Thoracic aorta (tissue), 2 donors: ENCODE measurements around the gene PGC. TPM values are rescaled to one million over a fixed set of nuclear protein-coding genes. Genes with fewer than 3 reads are reported as not detected.

ENCODE experiments used
- ATAC-seq: fragments of 150-250 bp; one replicate; pipeline ENCODE4 v1.8.0; 2017; ENCODE audit warnings: low read depth; ENCODE audit not compliant: insufficient number of reproducible peaks, low FRiP score
- DNase-seq: peaks from one replicate; pipeline ENCODE4 v3.0.0-alpha.2; 2020; ENCODE audit warnings: low spot score
- H3K27ac ChIP-seq, 2 donors: fragments of 200-600 bp; sonication (generic); 1 replicate in 1 of 2; 2 replicates in 1 of 2; pipeline ENCODE4 v1.5.1; 2016; ENCODE audit warnings: mild to moderate bottlenecking in 2 of 2, moderate library complexity in 2 of 2
- H3K27me3 ChIP-seq: fragments of 200-600 bp; sonication (generic); replicated peaks from 2 replicates; pipeline ENCODE4 v1.6.0; 2016; ENCODE audit warnings: mild to moderate bottlenecking; ENCODE audit not compliant: insufficient read depth
- H3K36me3 ChIP-seq: fragments of 200-600 bp; sonication (generic); one replicate; pipeline ENCODE4 v1.5.1; 2016
- H3K4me1 ChIP-seq, 2 donors: fragments of 200-600 bp; sonication (generic); 1 replicate in 1 of 2; 2 replicates in 1 of 2; pipeline versions ENCODE4 v1.5.1 to v1.6.0; 2016; ENCODE audit warnings: low read depth in 2 of 2, mild to moderate bottlenecking in 1 of 2; ENCODE audit not compliant: control insufficient read depth in 1 of 2
- H3K4me3 ChIP-seq: fragments of 200-600 bp; sonication (generic); 2 replicates; pipeline ENCODE4 v1.5.1; 2016; ENCODE audit warnings: mild to moderate bottlenecking
- H3K9me3 ChIP-seq: fragments of 200-600 bp; sonication (generic); 2 replicates; pipeline ENCODE4 v1.5.1; 2016
- CTCF ChIP-seq: fragments of 200-600 bp; sonication (generic); IDR thresholded peaks from one replicate; pipeline ENCODE4 v1.5.1; 2019; ENCODE audit warnings: antibody characterized with exemption
- total RNA-seq, 2 donors: library from RNA; depleted of rRNA; stranded (reverse); fragments of >200 nt; gene quantifications; one replicate each; pipeline versions ENCODE4 v1.1.0 to v1.2.3, GENCODE V29; 2016

Gene PGC
- total RNA-seq, 2 donors from 2014 or later: 53.1 TPM; not detected in 1

- DNase-seq (no peak), ATAC-seq (no peak)
- Histone ChIP-seq H3K9me3 (no peaks in the 10 kb centered on the region), H3K27ac (no peak overlapping the region), H3K36me3 (no peaks in the 10 kb centered on the region), H3K27me3 (no peaks in the 10 kb centered on the region), H3K4me3 (no peak overlapping the region), H3K4me1 (peaks cover 0 to 4% of the 10 kb centered on the region in 2 donors)
- TF ChIP-seq CTCF: no peak
These were observed 8.2 kb downstream of the PGC start for GRCh38 chr6:41739041-41739440.

GRCh38 chr6:41737591-41738130, 9.5 kb downstream of the PGC start:
- no peaks in the 10 kb centered on the region for H3K9me3 ChIP-seq
- DNase-seq: no peak
- TF ChIP-seq CTCF: no peak

GRCh38 chr6:41736800-41737555, 10.2 kb downstream of the PGC start:
- Histone ChIP-seq H3K27ac (no peak overlapping the region), H3K36me3 (no peaks in the 10 kb centered on the region), H3K9me3 (no peaks in the 10 kb centered on the region), H3K4me1 (peaks cover 13 to 24% of the 10 kb centered on the region in 2 donors), H3K4me3 (no peak overlapping the region), H3K27me3 (no peaks in the 10 kb centered on the region)
- DNase-seq: no peak
- ATAC-seq: no peak
- no peak for TF ChIP-seq CTCF

More at GRCh38 chr6:41737591-41738130, 9.5 kb downstream of the PGC start:
- peaks cover 8 to 17% of the 10 kb centered on the region in 2 donors for H3K4me1 ChIP-seq
- H3K36me3 ChIP-seq: no peaks in the 10 kb centered on the region
- no peak overlapping the region for H3K4me3 ChIP-seq
- ATAC-seq: no peak
- H3K27ac ChIP-seq: no peak overlapping the region
- H3K27me3 ChIP-seq: no peaks in the 10 kb centered on the region

GRCh38 chr6:41736186-41736733, 10.9 kb downstream of the PGC start:
- Histone ChIP-seq H3K27me3 (no peaks in the 10 kb centered on the region), H3K36me3 (no peaks in the 10 kb centered on the region), H3K9me3 (no peaks in the 10 kb centered on the region), H3K27ac (no peak overlapping the region), H3K4me3 (peak overlapping the region; percentile 97), H3K4me1 (peaks cover 17 to 31% of the 10 kb centered on the region in 2 donors)
- no peak for DNase-seq
- no peak for ATAC-seq
- no peak for TF ChIP-seq CTCF

- DNase-seq (peak; percentile 90), ATAC-seq (peak; percentile 70)
- H3K36me3 ChIP-seq: no peaks in the 10 kb centered on the region
- H3K27me3 ChIP-seq: no peaks in the 10 kb centered on the region
- H3K27ac ChIP-seq: peak within 1 kb of the TSS; percentile 92 to 94
- H3K4me1 ChIP-seq: peaks cover 22 to 37% of the 10 kb centered on the region in 2 donors
- peak within 1 kb of the TSS; percentile 97 for H3K4me3 ChIP-seq
- TF ChIP-seq CTCF: peak; percentile 86
- H3K9me3 ChIP-seq: no peaks in the 10 kb centered on the region
These were observed 11.6 kb downstream of the PGC start, which contains the start of gene TFEB for GRCh38 chr6:41735427-41736185. TFEB (minus strand) TSS chr6:41735608; CDS start chr6:41691213, 44,395 bp downstream.
